Activated naive CD8-positive, alpha-beta T cell treated with anti-CD3 and anti-CD28 coated beads, Interleukin-2, amount 10 ng/mL, durations not matched to agents 7 days and 5 days (primary cell): ENCODE results near the gene CPNE2. TPM values are rescaled to one million over a fixed set of nuclear protein-coding genes. Genes with fewer than 3 reads are reported as not detected.

Source experiments
- ATAC-seq: fragments of 150-1000 bp; cut with Tn5 transposase; one replicate; pipeline ENCODE4 v1.10.0; 2021; ENCODE audit warnings: low read depth, moderate library complexity
- POLR2A ChIA-PET: fragments of 350-600 bp; sonication (Branson Sonifier 250); formaldehyde crosslinking; loops from one replicate; lab custom pipeline; 2021; ENCODE audit warnings: antibody characterized with exemption; lab: Charles Lee
- DNase-seq: peaks from one replicate; pipeline ENCODE4 v3.0.0; 2021
- H3K27ac Mint-ChIP-seq: one replicate; pipeline ENCODE4 v1.8.0; 2022; ENCODE audit warnings: mild to moderate bottlenecking, mixed read lengths
- H3K27me3 Mint-ChIP-seq: one replicate; pipeline ENCODE4 v1.8.0; 2022; ENCODE audit warnings: mild to moderate bottlenecking, moderate library complexity, mixed read lengths
- H3K36me3 Mint-ChIP-seq: one replicate; pipeline ENCODE4 v1.8.0; 2021; ENCODE audit warnings: mild to moderate bottlenecking, mixed read lengths
- H3K4me1 Mint-ChIP-seq: one replicate; pipeline ENCODE4 v1.8.0; 2021; ENCODE audit warnings: mixed read lengths
- H3K4me3 Mint-ChIP-seq: one replicate; pipeline ENCODE4 v1.8.0; 2022; ENCODE audit warnings: mild to moderate bottlenecking, moderate library complexity, mixed read lengths
- H3K9me3 Mint-ChIP-seq: one replicate; pipeline ENCODE4 v1.8.0; 2021; ENCODE audit warnings: mixed read lengths
- total RNA-seq, 2 experiments: library from RNA; stranded (reverse); gene quantifications; one replicate each; pipeline ENCODE4 v1.2.3, GENCODE V29; 2021

Gene CPNE2
- total RNA-seq, 2 experiments from 2014 or later, result 11.0 to 11.4 TPM

DNA sequence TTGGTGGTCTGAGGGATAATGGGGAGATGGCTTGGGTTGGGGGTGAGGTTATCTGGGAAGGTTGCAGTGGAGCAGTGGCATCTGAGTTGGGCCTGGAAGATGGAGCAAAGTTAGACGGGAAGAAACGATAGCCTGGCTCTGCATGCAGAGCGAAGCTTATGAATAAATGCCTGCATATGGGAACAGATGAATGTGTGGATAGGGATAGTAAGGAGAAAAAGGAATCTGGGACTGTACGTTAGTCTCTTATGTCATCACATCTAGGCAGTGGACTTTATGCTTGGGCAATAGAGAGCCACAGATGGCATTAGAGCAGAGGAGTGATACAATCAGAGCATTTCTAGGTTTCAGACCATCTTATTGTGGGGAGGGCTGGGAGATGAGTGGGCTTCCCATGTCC is 33.0 kb downstream of the CPNE2 start:
- POLR2A ChIA-PET, result interaction anchor here (0.6 to 1.6 kb wide), 4 partner anchors 9 to 60 kb away, joined by 3 to 4 read pairs (median 3); partner anchors contain the start of gene PSME3IP1
- peaks cover 57% of the 10 kb centered on the region for H3K4me1 Mint-ChIP-seq
- no peak overlapping the region for H3K4me3 Mint-ChIP-seq
- no peaks in the 10 kb centered on the region for H3K27me3 Mint-ChIP-seq
- ATAC-seq (no peak), DNase-seq (no peak)
- H3K27ac Mint-ChIP-seq, result no peak overlapping the region
- H3K9me3 Mint-ChIP-seq, result no peaks in the 10 kb centered on the region
- peaks cover under 1% of the 10 kb centered on the region for H3K36me3 Mint-ChIP-seq

DNA sequence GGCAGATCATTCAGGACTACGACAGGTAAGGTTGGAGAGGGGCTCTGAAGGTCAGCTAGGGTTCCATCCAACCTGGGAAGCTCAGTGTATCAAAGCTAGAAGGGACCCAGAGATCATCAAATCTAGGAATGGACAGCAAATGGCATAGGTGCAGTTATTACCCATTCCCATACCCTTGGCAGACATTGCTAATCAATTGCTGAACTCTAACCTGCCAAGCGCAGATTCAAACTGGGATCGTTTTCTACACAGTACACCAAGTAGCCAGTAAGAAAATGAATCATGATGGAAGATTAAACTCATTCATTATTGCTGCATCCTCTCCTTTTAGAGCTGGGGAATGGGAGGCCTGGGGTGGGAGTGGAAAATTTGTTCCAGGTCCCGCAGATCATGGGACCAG is 33.6 kb downstream of the CPNE2 start:
- POLR2A ChIA-PET, result interaction anchor here (0.9 to 1.5 kb wide), 5 partner anchors 10 to 194 kb away, joined by 3 to 4 read pairs (median 3); partner anchors contain the start of gene CPNE2
- Mint-ChIP-seq H3K27ac (no peak overlapping the region), H3K4me3 (no peak overlapping the region), H3K9me3 (no peaks in the 10 kb centered on the region), H3K36me3 (peaks cover 2% of the 10 kb centered on the region), H3K4me1 (peaks cover 63% of the 10 kb centered on the region), H3K27me3 (no peaks in the 10 kb centered on the region)
- no peak for DNase-seq
- ATAC-seq, result no peak

DNA sequence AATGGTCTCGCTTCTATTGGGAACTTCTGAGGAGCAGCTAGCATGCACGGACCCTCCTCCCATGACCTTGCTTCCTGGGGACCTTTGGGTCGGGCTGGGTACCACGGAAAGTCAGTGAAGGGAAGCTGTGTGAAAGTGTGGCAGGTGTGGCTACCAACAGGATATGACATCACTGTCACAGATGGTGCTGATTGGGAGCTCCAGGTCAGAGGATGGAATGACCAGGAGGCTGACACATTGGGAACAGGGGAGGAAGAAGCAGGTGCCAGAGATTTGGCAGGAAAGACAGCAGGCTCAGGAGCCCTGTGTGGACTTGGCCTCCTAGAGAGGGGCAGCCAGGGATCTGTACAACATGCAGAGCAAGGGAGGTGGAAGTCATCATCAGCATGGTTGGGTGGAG is 34.0 kb downstream of the CPNE2 start:
- DNase-seq, result no peak

DNA sequence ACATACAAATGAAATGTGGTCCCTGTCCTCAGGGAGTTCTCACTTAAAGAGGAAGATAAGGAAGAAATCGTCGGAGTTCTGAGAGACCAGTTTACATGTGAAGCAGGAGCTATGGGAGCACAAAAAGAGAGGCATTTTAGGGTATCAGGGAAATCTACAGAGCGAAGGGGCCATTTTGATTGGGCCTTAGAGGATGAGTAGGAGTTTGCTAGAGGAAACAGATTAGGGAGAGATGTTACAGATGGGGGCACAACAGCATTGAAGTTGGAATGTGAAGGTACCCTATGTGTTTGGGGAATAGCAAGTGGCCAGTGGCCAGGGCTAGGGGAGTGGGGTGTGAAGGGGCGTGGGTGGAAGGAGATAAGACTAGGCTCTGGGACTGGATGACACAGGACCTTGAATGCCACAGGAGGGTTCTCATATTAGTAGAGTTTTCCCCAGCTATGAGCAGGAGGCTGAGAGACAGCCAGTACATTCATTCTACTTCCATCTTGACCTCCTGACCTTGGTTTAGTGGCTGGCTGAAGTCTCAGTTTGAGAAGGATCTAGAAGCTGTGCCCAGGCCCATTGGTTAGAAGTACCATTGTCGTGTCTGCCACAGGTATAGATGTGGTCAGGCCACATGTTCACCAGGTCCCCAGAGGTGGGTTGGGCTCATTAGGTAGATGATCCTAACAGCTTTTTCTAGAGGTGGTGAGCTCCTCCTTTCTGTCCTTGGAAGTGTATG is 34.8 kb downstream of the CPNE2 start:
- H3K27me3 Mint-ChIP-seq, result no peaks in the 10 kb centered on the region
- peaks cover 72% of the 10 kb centered on the region for H3K4me1 Mint-ChIP-seq
- peak overlapping the region; percentile 59 for H3K4me3 Mint-ChIP-seq
- POLR2A ChIA-PET, result interaction anchor here (0.6 to 2.0 kb wide), 4 partner anchors 14 to 58 kb away, joined by 3 to 6 read pairs (median 4); partner anchors contain the start of genes PSME3IP1 and RSPRY1
- H3K9me3 Mint-ChIP-seq, result no peaks in the 10 kb centered on the region
- peak overlapping the region; percentile 86 for H3K27ac Mint-ChIP-seq
- ATAC-seq (peak; percentile 3), DNase-seq (no peak)
- H3K36me3 Mint-ChIP-seq, result peaks cover 2% of the 10 kb centered on the region

More for the DNA sequence above, 34.0 kb downstream of the CPNE2 start:
- H3K9me3 Mint-ChIP-seq, result no peaks in the 10 kb centered on the region
- peak overlapping the region; percentile 86 for H3K27ac Mint-ChIP-seq
- no peaks in the 10 kb centered on the region for H3K27me3 Mint-ChIP-seq
- no peak for ATAC-seq
- peaks cover 66% of the 10 kb centered on the region for H3K4me1 Mint-ChIP-seq
- POLR2A ChIA-PET, result interaction anchor here (0.6 to 1.5 kb wide), 6 partner anchors 10 to 195 kb away, joined by 3 to 4 read pairs (median 3); partner anchors contain the start of gene CPNE2
- peak overlapping the region; percentile 24 for H3K4me3 Mint-ChIP-seq
- H3K36me3 Mint-ChIP-seq, result peaks cover 2% of the 10 kb centered on the region

DNA sequence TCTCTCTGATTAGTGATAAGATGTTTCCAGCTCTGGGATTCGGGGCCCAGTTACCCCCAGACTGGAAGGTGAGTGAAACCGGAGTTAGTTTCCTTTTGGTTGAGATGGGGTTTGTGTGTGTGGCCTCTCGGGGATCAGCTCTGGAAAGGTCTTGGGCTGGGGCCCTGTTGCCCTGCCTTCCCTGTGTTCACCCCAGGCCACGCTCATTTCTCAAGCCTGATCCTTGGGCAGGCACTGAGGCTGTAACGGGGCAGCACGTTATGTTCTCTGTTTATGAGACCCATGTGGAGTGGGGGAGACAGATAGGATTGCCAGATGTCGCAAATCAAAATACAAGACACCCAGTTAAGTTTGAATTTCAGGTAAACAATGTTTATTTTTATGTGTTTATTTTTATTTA is 35.5 kb downstream of the CPNE2 start:
- peaks cover 76% of the 10 kb centered on the region for H3K4me1 Mint-ChIP-seq
- H3K27ac Mint-ChIP-seq, result peak overlapping the region; percentile 86
- no peak for DNase-seq
- POLR2A ChIA-PET, result interaction anchor here (1.5 to 2.0 kb wide), 3 partner anchors 14 to 58 kb away, joined by 3 to 6 read pairs (median 4); partner anchors contain the start of genes PSME3IP1 and RSPRY1
- peak overlapping the region; percentile 59 for H3K4me3 Mint-ChIP-seq
- no peaks in the 10 kb centered on the region for H3K27me3 Mint-ChIP-seq
- peaks cover 2% of the 10 kb centered on the region for H3K36me3 Mint-ChIP-seq
- no peak for ATAC-seq
- no peaks in the 10 kb centered on the region for H3K9me3 Mint-ChIP-seq

DNA sequence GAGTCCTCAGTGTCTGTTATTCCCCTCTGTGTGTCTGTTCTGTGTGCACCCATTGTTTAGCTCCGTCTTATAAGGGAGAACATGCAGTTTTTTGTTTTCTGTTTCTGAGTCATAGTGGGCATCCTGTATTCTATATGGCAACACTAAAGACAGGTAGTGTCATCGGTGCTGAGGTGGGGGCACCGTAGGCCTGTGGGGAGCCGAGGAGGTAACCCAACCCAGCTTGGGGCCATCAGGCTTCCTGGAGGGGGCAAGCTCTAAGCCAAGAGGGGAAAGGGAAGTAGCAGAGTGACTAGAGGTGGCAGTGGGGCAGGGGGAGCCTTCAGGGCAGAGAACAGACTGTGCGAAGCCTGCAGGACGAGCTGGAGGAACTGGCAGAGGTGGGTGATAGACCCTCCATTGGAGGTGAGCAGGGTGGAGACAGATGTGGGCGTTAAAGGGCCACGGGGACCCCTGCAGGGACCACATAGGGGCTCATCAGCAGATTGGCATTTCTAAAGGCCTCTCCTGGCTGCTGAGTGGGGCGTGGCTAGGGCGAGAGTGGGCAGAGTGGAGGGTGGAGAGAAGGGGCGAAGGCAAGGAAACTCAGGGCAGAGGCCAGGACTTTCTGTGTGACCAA is 36.5 kb downstream of the CPNE2 start:
- peaks cover 2% of the 10 kb centered on the region for H3K36me3 Mint-ChIP-seq
- H3K9me3 Mint-ChIP-seq, result no peaks in the 10 kb centered on the region
- DNase-seq (peak; percentile 67), ATAC-seq (peak; percentile 88)
- H3K4me3 Mint-ChIP-seq, result peak overlapping the region; percentile 79
- peak overlapping the region; percentile 95 for H3K27ac Mint-ChIP-seq
- POLR2A ChIA-PET, result interaction anchor here (0.5 to 2.0 kb wide), 9 partner anchors 8 to 575 kb away, joined by 3 to 6 read pairs (median 4); partner anchors contain the start of genes CPNE2, PSME3IP1 and RSPRY1
- H3K27me3 Mint-ChIP-seq, result no peaks in the 10 kb centered on the region
- peaks cover 72% of the 10 kb centered on the region for H3K4me1 Mint-ChIP-seq

DNA sequence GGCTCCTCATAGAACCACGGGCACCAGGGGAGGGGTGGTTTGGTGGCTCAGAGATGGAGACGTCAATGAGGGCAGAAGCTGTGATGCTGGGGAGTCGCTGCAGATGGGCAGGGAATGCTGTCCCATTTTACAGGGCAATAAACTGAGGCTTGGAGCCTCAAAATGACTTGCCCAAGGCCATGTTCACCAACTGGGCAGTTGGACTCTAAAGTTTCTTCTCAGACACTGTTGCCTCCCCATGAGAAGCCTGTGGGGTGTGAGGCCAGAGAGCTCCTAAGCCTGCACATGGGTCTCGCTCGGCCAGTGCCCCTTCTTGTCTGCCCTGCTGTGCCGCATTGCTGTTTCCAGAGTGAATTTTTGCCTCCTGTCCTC is 38.6 kb downstream of the CPNE2 start:
- peaks cover 79% of the 10 kb centered on the region for H3K4me1 Mint-ChIP-seq
- ATAC-seq (no peak), DNase-seq (no peak)
- H3K27me3 Mint-ChIP-seq, result no peaks in the 10 kb centered on the region
- H3K4me3 Mint-ChIP-seq, result peak overlapping the region; percentile 70
- peaks cover 2% of the 10 kb centered on the region for H3K36me3 Mint-ChIP-seq
- no peaks in the 10 kb centered on the region for H3K9me3 Mint-ChIP-seq
- POLR2A ChIA-PET, result no interaction called here
- peak overlapping the region; percentile 84 for H3K27ac Mint-ChIP-seq

DNA sequence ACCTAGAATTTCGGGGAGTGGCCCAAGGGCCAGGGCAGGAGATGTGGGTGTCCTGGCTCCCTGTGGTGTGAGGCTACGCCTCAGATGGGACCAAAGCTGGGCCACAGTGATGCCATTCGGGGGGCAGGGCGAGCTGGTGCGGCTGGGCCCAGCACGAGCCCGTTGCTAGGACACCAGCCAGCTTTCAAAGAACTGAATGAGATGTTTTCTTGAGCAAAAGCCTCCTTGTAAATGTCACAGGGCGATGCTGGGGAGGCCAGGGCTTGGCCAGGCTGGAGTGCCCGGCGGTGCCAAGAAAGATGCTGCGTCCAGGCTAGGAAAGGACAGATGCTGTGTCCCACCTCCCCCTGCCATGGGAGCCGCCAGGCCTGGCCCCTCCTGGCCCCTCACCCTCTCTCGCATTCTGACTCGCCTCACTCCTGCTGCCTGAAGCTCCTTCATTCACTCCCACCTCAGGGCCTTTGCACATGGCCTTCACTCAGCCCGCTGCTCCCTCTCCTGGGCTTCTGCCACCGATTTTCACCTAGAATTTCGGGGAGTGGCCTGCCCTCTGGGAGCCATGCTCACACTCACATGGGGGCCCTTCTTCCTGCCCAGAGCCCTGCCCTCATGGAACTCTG is 39.1 kb downstream of the CPNE2 start:
- peak overlapping the region; percentile 52 for H3K4me3 Mint-ChIP-seq
- POLR2A ChIA-PET, result no interaction called here
- peaks cover 2% of the 10 kb centered on the region for H3K36me3 Mint-ChIP-seq
- H3K4me1 Mint-ChIP-seq, result peaks cover 81% of the 10 kb centered on the region
- H3K27me3 Mint-ChIP-seq, result no peaks in the 10 kb centered on the region
- peak overlapping the region; percentile 90 for H3K27ac Mint-ChIP-seq
- ATAC-seq (no peak), DNase-seq (no peak)
- H3K9me3 Mint-ChIP-seq, result no peaks in the 10 kb centered on the region

DNA sequence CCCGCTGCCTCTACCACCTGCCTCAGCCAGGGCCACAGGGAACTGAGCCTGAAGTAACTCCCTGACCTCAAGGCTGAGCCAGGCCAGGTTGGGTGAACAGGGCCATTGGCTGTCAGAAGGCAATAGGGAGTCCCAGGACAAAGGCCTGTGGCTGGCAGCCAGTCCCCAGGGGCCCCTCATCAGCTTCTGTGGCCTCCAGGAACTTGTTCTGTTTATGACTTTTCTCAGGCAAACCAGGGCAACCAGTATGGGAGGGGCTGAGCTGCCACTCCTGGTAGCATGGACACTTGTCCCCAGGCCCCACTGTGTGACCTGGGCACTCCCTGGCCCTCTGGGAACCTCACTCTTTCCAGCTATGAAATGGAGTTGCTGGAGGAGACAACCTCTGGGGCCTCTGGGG is 40.1 kb downstream of the CPNE2 start:
- ATAC-seq (no peak), DNase-seq (no peak)
- POLR2A ChIA-PET, result interaction anchor here (1.5 to 1.9 kb wide), 2 partner anchors 11 to 39 kb away, joined by 3 to 8 read pairs; no protein-coding TSS in a partner anchor
- Mint-ChIP-seq H3K27me3 (no peaks in the 10 kb centered on the region), H3K36me3 (peaks cover 5% of the 10 kb centered on the region), H3K4me1 (peaks cover 73% of the 10 kb centered on the region), H3K9me3 (no peaks in the 10 kb centered on the region), H3K27ac (peak overlapping the region; percentile 90), H3K4me3 (peak overlapping the region; percentile 47)

DNA sequence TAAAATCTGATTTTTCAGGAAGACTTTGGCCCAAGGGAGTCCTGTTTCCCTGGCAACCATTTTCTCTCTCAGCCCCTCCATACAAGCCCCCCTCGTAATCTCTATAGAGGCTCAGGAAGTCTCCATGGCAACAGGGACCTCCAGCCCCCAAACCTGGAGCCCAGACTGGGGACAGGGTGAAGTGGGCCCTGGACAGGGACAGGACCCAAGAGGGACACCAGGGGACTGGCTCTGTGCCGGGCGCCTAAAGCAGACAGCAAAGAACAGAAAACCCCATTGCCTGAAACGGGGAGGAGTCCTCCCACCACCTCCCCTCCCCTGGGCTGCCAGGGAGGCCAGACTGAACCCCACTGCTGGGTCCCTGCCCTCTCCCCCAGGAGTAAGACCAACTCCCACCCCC is 40.6 kb downstream of the CPNE2 start:
- Mint-ChIP-seq H3K36me3 (peaks cover 8% of the 10 kb centered on the region), H3K27me3 (no peaks in the 10 kb centered on the region), H3K9me3 (no peaks in the 10 kb centered on the region), H3K4me3 (no peak overlapping the region), H3K27ac (peak overlapping the region; percentile 90), H3K4me1 (peaks cover 70% of the 10 kb centered on the region)
- DNase-seq (no peak), ATAC-seq (no peak)
- POLR2A ChIA-PET, result interaction anchor here (1.2 to 1.9 kb wide), 3 partner anchors 11 to 39 kb away, joined by 3 to 8 read pairs (median 3); no protein-coding TSS in a partner anchor

DNA sequence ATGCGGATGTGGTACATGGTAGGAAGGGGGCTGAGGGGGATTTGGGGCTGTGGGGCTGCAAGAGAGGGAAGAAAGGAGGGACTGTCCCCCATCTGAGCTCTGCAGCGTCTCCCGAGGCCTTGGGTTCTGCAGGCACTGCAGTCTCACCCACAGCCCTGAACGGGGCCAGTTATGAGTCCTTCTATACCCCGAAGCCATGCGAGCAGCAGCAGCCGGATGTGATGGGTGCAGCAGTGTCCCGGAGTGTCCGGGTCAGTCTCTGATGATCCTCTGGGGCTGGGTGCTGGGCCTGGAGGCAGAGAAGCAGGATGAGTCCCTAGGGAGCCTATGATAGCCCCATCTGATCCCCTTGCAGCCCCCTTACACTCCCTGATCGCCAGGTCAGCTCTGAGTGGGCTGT is 41.5 kb downstream of the CPNE2 start:
- H3K4me1 Mint-ChIP-seq, result peaks cover 66% of the 10 kb centered on the region
- H3K36me3 Mint-ChIP-seq, result peaks cover 9% of the 10 kb centered on the region
- no peak for DNase-seq
- H3K9me3 Mint-ChIP-seq, result no peaks in the 10 kb centered on the region
- peak overlapping the region; percentile 90 for H3K27ac Mint-ChIP-seq
- peak; percentile 49 for ATAC-seq
- no peaks in the 10 kb centered on the region for H3K27me3 Mint-ChIP-seq
- H3K4me3 Mint-ChIP-seq, result peak overlapping the region; percentile 82
- POLR2A ChIA-PET, result interaction anchor here (0.6 to 1.9 kb wide), 7 partner anchors 9 to 78 kb away, joined by 3 to 8 read pairs (median 3); partner anchors contain the start of gene CPNE2

DNA sequence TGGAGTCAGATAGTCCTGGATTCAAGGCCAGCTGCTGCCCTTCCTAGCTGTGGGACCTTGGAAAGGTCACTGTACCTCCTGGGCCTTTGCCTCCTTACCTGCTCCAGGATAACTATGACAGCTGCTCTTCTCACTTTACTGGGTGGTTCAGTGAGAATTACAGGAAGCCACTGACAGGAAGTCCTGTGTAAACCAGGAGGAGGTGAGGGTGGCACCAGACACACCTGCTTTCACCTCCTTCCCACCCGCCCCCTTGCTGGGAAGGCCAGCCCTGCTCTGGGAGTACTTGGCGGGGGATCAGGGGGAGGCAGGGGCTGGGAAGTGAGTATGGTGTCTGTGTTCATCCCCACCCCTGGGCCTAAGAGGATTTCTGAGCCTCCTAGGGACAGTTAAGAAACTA is 42.6 kb downstream of the CPNE2 start:
- Mint-ChIP-seq H3K27ac (peak overlapping the region; percentile 90), H3K27me3 (no peaks in the 10 kb centered on the region), H3K4me3 (peak overlapping the region; percentile 82), H3K9me3 (no peaks in the 10 kb centered on the region), H3K36me3 (peaks cover 9% of the 10 kb centered on the region), H3K4me1 (peaks cover 60% of the 10 kb centered on the region)
- POLR2A ChIA-PET, result interaction anchor here (0.6 to 1.5 kb wide), 4 partner anchors 10 to 49 kb away, joined by 3 read pairs; no protein-coding TSS in a partner anchor
- DNase-seq, result peak; percentile 55
- ATAC-seq, result peak; percentile 70

DNA sequence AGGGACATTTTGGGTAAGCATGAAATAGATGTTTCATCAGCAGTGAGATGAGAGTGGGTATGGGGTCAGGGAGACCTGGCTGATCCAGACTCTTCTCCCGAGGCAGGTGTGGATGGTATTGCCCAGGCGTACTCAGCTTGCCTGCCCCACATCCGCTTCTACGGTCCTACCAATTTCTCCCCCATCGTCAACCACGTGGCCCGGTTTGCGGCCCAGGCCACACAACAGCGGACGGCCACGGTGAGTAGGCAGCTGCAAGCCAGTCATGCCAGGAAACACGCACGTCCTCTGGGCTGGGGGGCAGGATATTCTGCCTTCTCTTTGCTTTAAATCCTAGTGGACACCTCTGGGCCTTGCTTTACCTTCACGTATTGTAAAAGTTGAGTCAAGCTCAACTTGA is 44.7 kb downstream of the CPNE2 start:
- peaks cover 7% of the 10 kb centered on the region for H3K36me3 Mint-ChIP-seq
- H3K27me3 Mint-ChIP-seq, result no peaks in the 10 kb centered on the region
- H3K4me3 Mint-ChIP-seq, result no peak overlapping the region
- POLR2A ChIA-PET, result interaction anchor here (1.5 kb wide), 1 partner anchor 11 kb away, joined by 4 read pairs; no protein-coding TSS in a partner anchor
- no peak overlapping the region for H3K27ac Mint-ChIP-seq
- ATAC-seq (no peak), DNase-seq (peak; percentile 29)
- no peaks in the 10 kb centered on the region for H3K9me3 Mint-ChIP-seq
- H3K4me1 Mint-ChIP-seq, result peaks cover 55% of the 10 kb centered on the region
